Measurements from ENCODE around the gene ATF7IP.

ATF7IP gene

GRCh38 chr12:14505626-14506596, 140.4 kb downstream of the ATF7IP start:
- DNase-seq: no peak

GRCh38 chr12:14510574-14510973, 145.1 kb downstream of the ATF7IP start:
- no peak for DNase-seq

GRCh38 chr12:14514154-14514842, 148.8 kb downstream of the ATF7IP start:
- DNase-seq: peak; percentile 24

- peak; percentile 4 for DNase-seq
Observed at GRCh38 chr12:14514946-14515345, 149.5 kb downstream of the ATF7IP start.

- no peak for DNase-seq
Observed at GRCh38 chr12:14521822-14522221, 156.3 kb downstream of the ATF7IP start.

- no peak for DNase-seq
Observed at GRCh38 chr12:14525964-14526363, 160.5 kb downstream of the ATF7IP start.

- no peak for DNase-seq
Observed at GRCh38 chr12:14532152-14532551, 166.7 kb downstream of the ATF7IP start.

- no peak for DNase-seq
Observed at GRCh38 chr12:14537088-14537487, 171.6 kb downstream of the ATF7IP start.

GRCh38 chr12:14540801-14541462, 175.4 kb downstream of the ATF7IP start:
- DNase-seq: no peak

- DNase-seq: no peak
Observed at GRCh38 chr12:14545144-14546124, 180.0 kb downstream of the ATF7IP start.

GRCh38 chr12:14547571-14547970, 182.1 kb downstream of the ATF7IP start:
- no peak for DNase-seq

- no peak for DNase-seq
Observed at GRCh38 chr12:14548609-14549008, 183.1 kb downstream of the ATF7IP start.

All from inflammatory macrophage treated with lipopolysaccharide for 4 hours (primary cell).